H1 (cell line): Measurements from ENCODE around the gene ASPN.

Experiments used
- CTCF ChIP-seq, 3 experiments: IDR thresholded peaks; 1 replicate in 2 of 3; 2 replicates in 1 of 3; pipeline versions ENCODE4 v1.5.1 to v1.6.1; 2011; ENCODE audit warnings: low read length in 3 of 3, mild to moderate bottlenecking in 3 of 3, inconsistent platforms in 2 of 3, low read depth in 1 of 3, moderate library complexity in 1 of 3; ENCODE audit not compliant: insufficient read depth in 1 of 3; ENCODE audit errors: control extremely low read depth in 1 of 3
- JUND ChIP-seq: IDR thresholded peaks from 2 replicates; pipeline ENCODE4 v1.6.1; 2011; ENCODE audit warnings: mild to moderate bottlenecking, improper control_type of control experiment, low read length
- MAFK ChIP-seq: IDR thresholded peaks from 2 replicates; pipeline ENCODE4 v1.6.1; 2012; ENCODE audit warnings: low read depth, mild to moderate bottlenecking, improper control_type of control experiment, low read length
- POLR2AphosphoS5 ChIP-seq: IDR thresholded peaks from 2 replicates; pipeline ENCODE4 v1.6.1; 2011; ENCODE audit warnings: low read depth, low read length
- RBBP5 ChIP-seq: IDR thresholded peaks from 2 replicates; pipeline ENCODE4 v1.7.1; 2012; ENCODE audit warnings: low read depth, mild to moderate bottlenecking, inconsistent platforms, low read length, moderate library complexity, borderline replicate concordance
- YY1 ChIP-seq: IDR thresholded peaks from 2 replicates; pipeline ENCODE4 v1.6.1; 2011; ENCODE audit warnings: low read depth, mild to moderate bottlenecking, low read length
- TF ChIP-seq, protein P1 (sequence below): IDR thresholded peaks from 2 replicates; pipeline ENCODE4 v1.6.1; 2011; ENCODE audit warnings: low read length, improper control_type of control experiment

- TF ChIP-seq JUND, result no peak
- TF ChIP-seq CTCF (IDR thresholded peaks at IDR 0.05; ENCODE audit: control extremely low read depth in 1 of 3, insufficient read depth in 1 of 3, low read depth in 1 of 3, low read length in 3 of 3), result no peak
- no peak for TF ChIP-seq POLR2AphosphoS5
- no peak for TF ChIP-seq RBBP5
- TF ChIP-seq MAFK, result no peak
- TF ChIP-seq, protein P1, sequence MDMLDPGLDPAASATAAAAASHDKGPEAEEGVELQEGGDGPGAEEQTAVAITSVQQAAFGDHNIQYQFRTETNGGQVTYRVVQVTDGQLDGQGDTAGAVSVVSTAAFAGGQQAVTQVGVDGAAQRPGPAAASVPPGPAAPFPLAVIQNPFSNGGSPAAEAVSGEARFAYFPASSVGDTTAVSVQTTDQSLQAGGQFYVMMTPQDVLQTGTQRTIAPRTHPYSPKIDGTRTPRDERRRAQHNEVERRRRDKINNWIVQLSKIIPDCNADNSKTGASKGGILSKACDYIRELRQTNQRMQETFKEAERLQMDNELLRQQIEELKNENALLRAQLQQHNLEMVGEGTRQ, result no peak
- TF ChIP-seq YY1, result no peak
These were observed 14.3 kb upstream of the ASPN start for GRCh38 chr9:92496396-92497176.
